Keratinocyte (primary cell): ENCODE measurements around the gene PTGES. TPM values are rescaled to one million over a fixed set of nuclear protein-coding genes. Genes with fewer than 3 reads are reported as not detected.
A peak's percentile ranks its signal among the peaks of the same experiment; 100 is the strongest.

Source experiments
- DNase-seq: peaks from one replicate; pipeline ENCODE4 v3.0.0-alpha.2; 2011; ENCODE audit warnings: low read depth, missing footprints, low spot score
- FAIRE-seq: peaks from 2 replicates; lab custom pipeline; 2011; peaks lifted over from hg19 to GRCh38; lab: Jason Lieb, UNC
- H2AFZ ChIP-seq: 2 replicates; pipeline ENCODE4 v1.6.0; 2012; ENCODE audit warnings: low read length, control low read depth, inconsistent platforms; ENCODE audit not compliant: control insufficient read depth
- H3K27ac ChIP-seq: 2 replicates; pipeline ENCODE4 v1.5.1; 2011; ENCODE audit warnings: low read length; ENCODE audit not compliant: control insufficient read depth, insufficient read depth
- H3K27me3 ChIP-seq: 3 replicates; pipeline ENCODE4 v1.6.0; 2011; ENCODE audit warnings: low read length; ENCODE audit not compliant: control insufficient read depth, insufficient read depth; ENCODE audit errors: extremely low read depth
- H3K36me3 ChIP-seq, 2 experiments: 2 replicates in 1 of 2; 3 replicates in 1 of 2; pipeline ENCODE4 v1.5.1; 2011; ENCODE audit warnings: low read length in 2 of 2, mild to moderate bottlenecking in 1 of 2; ENCODE audit not compliant: control insufficient read depth in 2 of 2, insufficient read depth in 2 of 2; ENCODE audit errors: extremely low read depth in 1 of 2
- H3K4me1 ChIP-seq: 3 replicates; pipeline ENCODE4 v1.5.1; 2011; ENCODE audit warnings: low read length; ENCODE audit not compliant: control insufficient read depth, insufficient read depth; ENCODE audit errors: extremely low read depth
- H3K4me2 ChIP-seq: 3 replicates; pipeline ENCODE4 v1.6.0; 2011; ENCODE audit warnings: low read depth, low read length; ENCODE audit not compliant: control insufficient read depth, insufficient read depth; ENCODE audit errors: extremely low read depth
- H3K4me3 ChIP-seq, 3 experiments: fragments of 200-600 bp in 1 of 3; sonication (generic) in 1 of 3; 2 replicates in 2 of 3; 3 replicates in 1 of 3; pipeline ENCODE4 v1.5.1; 2011 to 2016; ENCODE audit warnings: low read length in 3 of 3, mild to moderate bottlenecking in 3 of 3, control low read depth in 2 of 3, inconsistent platforms in 1 of 3, low read depth in 1 of 3, mixed read lengths in 1 of 3, mixed run types in 1 of 3, moderate library complexity in 1 of 3; ENCODE audit not compliant: control insufficient read depth in 2 of 3, insufficient read depth in 2 of 3; ENCODE audit errors: extremely low read depth in 1 of 3
- H3K79me2 ChIP-seq: 2 replicates; pipeline ENCODE4 v1.6.0; 2012; ENCODE audit warnings: low read length; ENCODE audit not compliant: control insufficient read depth, insufficient read depth
- H3K9ac ChIP-seq: 3 replicates; pipeline ENCODE4 v1.6.0; 2011; ENCODE audit warnings: low read length; ENCODE audit not compliant: control insufficient read depth, insufficient read depth; ENCODE audit errors: extremely low read depth
- H3K9me1 ChIP-seq: 3 replicates; pipeline ENCODE4 v1.6.0; 2011; ENCODE audit warnings: low read length; ENCODE audit not compliant: control insufficient read depth, insufficient read depth; ENCODE audit errors: extremely low read depth
- H3K9me3 ChIP-seq: 2 replicates; pipeline ENCODE4 v1.5.1; 2012; ENCODE audit warnings: low read depth, low read length; ENCODE audit not compliant: control insufficient read depth
- H4K20me1 ChIP-seq: 3 replicates; pipeline ENCODE4 v1.6.0; 2011; ENCODE audit warnings: low read length; ENCODE audit not compliant: control insufficient read depth, insufficient read depth; ENCODE audit errors: extremely low read depth
- EZH2 ChIP-seq: IDR thresholded peaks from one replicate; pipeline ENCODE4 v1.6.1; 2012; ENCODE audit warnings: inconsistent platforms, mild to moderate bottlenecking, low read length, moderate library complexity
- dilution Hi-C: fragments of 300-500 bp; cut with MboI; formaldehyde crosslinking; loops from one replicate; pipeline ENCODE4 v1.7.0; 2020; ENCODE audit warnings: low sequenced_read_pairs; ENCODE audit not compliant: extremely low pct_ligation_motif_present
- polyA plus RNA-seq, 5 experiments: library from polyadenylated mRNA; depleted of rRNA in 3 of 5; stranded (reverse) in 3 of 5; stranded (forward) in 1 of 5; unstranded in 1 of 5; fragments of >200 nt; gene quantifications; 1 replicate in 1 of 5; 2 replicates in 3 of 5; 3 replicates in 1 of 5; pipeline versions ENCODE4 v1.2.1 to v1.2.3, GENCODE V29; 2011 to 2012; ENCODE audit warnings: missing spikeins in 2 of 5, low read depth in 1 of 5, low replicate concordance in 1 of 5
- TF ChIP-seq, protein P1 (sequence below), 3 experiments: IDR thresholded peaks in 1 of 3; conservative IDR thresholded peaks in 1 of 3; optimal IDR thresholded peaks in 1 of 3; 2 replicates in 2 of 3; 3 replicates in 1 of 3; pipeline versions ENCODE3 to v1.5.1; 2011; ENCODE audit warnings: low read length in 3 of 3, mild to moderate bottlenecking in 3 of 3, moderate library complexity in 2 of 3, control low read depth in 1 of 3, inconsistent platforms in 1 of 3; ENCODE audit not compliant: insufficient read depth in 2 of 3; ENCODE audit errors: extremely low read depth in 1 of 3

Gene PTGES
- polyA plus RNA-seq, 1 donor (not counting 4 experiments of a cell fraction or from before 2014, with no cell fraction given) = 19.7 TPM

DNA sequence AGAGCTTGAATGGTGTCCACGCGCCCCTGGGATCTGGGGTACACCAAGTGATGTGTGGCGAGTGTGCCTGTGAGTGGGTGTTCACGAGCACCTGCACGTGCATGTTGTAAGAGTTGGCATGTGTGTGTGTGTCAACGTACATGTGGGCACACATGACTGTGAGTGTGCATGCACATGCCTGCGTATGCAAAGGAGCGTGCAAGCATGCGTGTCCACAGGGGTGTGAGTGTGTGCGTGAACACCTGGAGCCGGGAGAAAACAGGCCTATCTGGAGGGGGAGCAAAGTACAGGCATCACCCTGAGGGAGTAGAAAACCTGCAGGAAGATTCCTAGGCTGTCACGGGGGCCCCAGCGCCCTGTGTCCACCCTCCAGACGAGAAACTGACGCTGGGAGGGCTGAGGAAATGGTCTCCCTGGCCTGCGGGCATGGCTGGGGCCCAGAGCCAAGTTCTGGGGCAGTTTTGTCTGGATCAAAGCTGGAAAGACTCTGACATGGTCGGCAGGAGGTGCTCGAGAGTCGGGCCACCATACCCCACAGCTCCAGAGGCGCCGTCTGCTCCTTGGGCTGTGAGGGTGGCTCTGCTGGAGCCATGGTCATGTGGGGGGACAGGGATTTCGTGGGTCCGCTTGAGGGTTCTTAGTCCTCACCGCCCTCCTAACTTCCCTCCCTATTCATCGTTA lies 31.8 kb downstream of the PTGES start:
- dilution Hi-C loops = loop anchor here (10.0 kb wide), 1 partner anchor 86 kb away; no protein-coding TSS in a partner anchor
- H3K4me2 ChIP-seq = no peak overlapping the region
- H3K9me1 ChIP-seq = no peaks in the 10 kb centered on the region
- TF ChIP-seq, protein P1, sequence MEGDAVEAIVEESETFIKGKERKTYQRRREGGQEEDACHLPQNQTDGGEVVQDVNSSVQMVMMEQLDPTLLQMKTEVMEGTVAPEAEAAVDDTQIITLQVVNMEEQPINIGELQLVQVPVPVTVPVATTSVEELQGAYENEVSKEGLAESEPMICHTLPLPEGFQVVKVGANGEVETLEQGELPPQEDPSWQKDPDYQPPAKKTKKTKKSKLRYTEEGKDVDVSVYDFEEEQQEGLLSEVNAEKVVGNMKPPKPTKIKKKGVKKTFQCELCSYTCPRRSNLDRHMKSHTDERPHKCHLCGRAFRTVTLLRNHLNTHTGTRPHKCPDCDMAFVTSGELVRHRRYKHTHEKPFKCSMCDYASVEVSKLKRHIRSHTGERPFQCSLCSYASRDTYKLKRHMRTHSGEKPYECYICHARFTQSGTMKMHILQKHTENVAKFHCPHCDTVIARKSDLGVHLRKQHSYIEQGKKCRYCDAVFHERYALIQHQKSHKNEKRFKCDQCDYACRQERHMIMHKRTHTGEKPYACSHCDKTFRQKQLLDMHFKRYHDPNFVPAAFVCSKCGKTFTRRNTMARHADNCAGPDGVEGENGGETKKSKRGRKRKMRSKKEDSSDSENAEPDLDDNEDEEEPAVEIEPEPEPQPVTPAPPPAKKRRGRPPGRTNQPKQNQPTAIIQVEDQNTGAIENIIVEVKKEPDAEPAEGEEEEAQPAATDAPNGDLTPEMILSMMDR (optimal IDR thresholded peaks at IDR 0.05 in 1 of 3, IDR thresholded peaks at IDR 0.05 in 1 of 3, conservative IDR thresholded peaks at IDR 0.05 in 1 of 3; ENCODE audit: extremely low read depth in 1 of 3, insufficient read depth in 2 of 3, low read length in 3 of 3) = no peak
- H3K27me3 ChIP-seq = no peaks in the 10 kb centered on the region
- no peaks in the 10 kb centered on the region for H3K36me3 ChIP-seq
- no peak overlapping the region for H2AFZ ChIP-seq
- H3K9me3 ChIP-seq = no peaks in the 10 kb centered on the region
- no peak overlapping the region for H3K9ac ChIP-seq
- no peaks in the 10 kb centered on the region for H4K20me1 ChIP-seq
- H3K4me1 ChIP-seq = no peaks in the 10 kb centered on the region
- H3K79me2 ChIP-seq = no peaks in the 10 kb centered on the region
- H3K4me3 ChIP-seq = no peak overlapping the region
- FAIRE-seq = no peak
- H3K27ac ChIP-seq = no peak overlapping the region
- no peak for DNase-seq

DNA sequence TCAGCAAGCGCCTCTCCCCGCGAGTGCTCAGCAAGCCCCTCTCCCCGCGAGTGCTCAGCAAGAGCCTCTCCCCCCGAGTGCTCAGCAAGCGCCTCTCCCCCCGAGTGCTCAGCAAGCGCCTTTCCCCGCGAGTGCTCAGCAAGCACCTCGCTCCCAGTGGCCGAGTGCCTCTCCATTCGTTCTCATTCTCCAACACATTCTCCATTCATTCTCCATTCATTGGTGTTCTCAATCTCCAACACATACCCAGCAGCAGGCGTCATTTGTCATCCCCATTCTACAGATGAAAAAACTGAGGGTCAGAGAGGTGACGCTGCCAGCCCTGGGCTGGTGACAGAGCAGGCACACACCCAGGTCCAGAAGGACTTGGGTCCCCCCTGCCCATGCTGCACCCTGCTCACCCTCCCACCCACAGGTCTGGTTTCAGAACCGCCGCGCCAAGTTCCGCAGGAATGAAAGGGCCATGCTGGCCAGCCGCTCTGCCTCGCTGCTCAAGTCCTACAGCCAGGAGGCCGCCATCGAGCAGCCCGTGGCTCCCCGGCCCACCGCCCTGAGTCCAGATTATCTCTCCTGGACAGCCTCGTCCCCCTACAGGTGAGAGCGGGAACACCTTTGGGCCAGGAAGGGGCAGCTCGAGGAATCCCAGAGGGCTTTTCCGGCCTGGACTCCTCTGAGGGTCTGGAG lies 32.5 kb downstream of the PTGES start:
- no peaks in the 10 kb centered on the region for H3K9me3 ChIP-seq
- H3K27me3 ChIP-seq = no peaks in the 10 kb centered on the region
- no peak overlapping the region for H3K4me3 ChIP-seq
- dilution Hi-C loops = loop anchor here (10.0 kb wide), 1 partner anchor 86 kb away; no protein-coding TSS in a partner anchor
- no peak overlapping the region for H3K9ac ChIP-seq
- no peak for FAIRE-seq
- H2AFZ ChIP-seq = no peak overlapping the region
- no peaks in the 10 kb centered on the region for H3K4me1 ChIP-seq
- H3K79me2 ChIP-seq = no peaks in the 10 kb centered on the region
- TF ChIP-seq, protein P1 (optimal IDR thresholded peaks at IDR 0.05 in 1 of 3, IDR thresholded peaks at IDR 0.05 in 1 of 3, conservative IDR thresholded peaks at IDR 0.05 in 1 of 3; ENCODE audit: extremely low read depth in 1 of 3, insufficient read depth in 2 of 3, low read length in 3 of 3) = peak; percentile 28 to 52 (median 41)
- TF ChIP-seq EZH2 = no peak
- H4K20me1 ChIP-seq = no peaks in the 10 kb centered on the region
- no peak for DNase-seq
- H3K36me3 ChIP-seq = no peaks in the 10 kb centered on the region
- no peaks in the 10 kb centered on the region for H3K9me1 ChIP-seq
- H3K27ac ChIP-seq = no peak overlapping the region
- H3K4me2 ChIP-seq = no peak overlapping the region
